GM21786 (cell line): Measurements from ENCODE around the gene CRABP2.

Experiments used
- ATAC-seq: cut with Tn5 transposase; IDR thresholded peaks from one replicate; pipeline ENCODE4 v1.9.1; 2021; ENCODE audit not compliant: unreplicated experiment

The CRABP2 gene

DNA sequence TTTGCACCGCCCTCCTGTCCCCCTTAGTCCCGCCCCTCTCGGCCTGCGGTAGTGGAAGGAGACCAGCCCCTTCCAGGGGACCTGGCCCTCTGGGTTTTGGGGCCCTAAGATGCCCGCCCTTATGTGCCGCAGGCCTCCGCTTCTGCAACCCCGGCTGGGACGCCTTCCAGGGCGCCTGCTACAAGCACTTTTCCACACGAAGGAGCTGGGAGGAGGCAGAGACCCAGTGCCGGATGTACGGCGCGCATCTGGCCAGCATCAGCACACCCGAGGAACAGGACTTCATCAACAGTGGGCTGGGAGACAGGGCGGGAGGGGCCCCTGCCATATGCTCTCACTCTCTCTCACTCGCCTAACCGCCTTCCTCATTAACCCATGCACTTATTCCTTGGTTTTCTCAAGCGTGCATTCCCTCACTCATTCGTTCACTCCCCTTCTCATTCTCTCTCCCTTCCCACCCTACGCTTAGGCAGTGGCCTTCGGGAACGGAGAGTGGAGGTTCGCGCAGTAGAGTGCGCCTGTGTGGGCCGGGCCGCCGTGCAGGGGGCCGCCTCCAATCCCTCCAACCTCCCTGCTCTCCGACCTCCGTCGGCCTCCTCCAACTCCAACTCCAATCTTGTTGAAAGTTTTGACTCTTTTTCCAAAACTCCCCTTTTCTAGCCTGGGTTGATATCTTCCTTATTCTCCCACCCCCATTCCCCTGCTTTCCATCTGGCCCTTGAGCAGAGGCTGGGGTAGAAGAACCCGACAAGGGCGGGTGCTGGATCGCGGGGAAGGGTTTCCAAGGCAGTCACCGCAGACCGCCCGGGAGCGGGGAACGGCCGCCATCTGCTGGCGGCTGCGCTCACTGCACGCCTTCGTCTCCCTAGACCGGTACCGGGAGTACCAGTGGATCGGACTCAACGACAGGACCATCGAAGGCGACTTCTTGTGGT, 48.3 kb downstream of the CRABP2 start:
- no peak for ATAC-seq

GRCh38 chr1:156655904-156656516, 49.4 kb downstream of the CRABP2 start:
- no peak for ATAC-seq

DNA sequence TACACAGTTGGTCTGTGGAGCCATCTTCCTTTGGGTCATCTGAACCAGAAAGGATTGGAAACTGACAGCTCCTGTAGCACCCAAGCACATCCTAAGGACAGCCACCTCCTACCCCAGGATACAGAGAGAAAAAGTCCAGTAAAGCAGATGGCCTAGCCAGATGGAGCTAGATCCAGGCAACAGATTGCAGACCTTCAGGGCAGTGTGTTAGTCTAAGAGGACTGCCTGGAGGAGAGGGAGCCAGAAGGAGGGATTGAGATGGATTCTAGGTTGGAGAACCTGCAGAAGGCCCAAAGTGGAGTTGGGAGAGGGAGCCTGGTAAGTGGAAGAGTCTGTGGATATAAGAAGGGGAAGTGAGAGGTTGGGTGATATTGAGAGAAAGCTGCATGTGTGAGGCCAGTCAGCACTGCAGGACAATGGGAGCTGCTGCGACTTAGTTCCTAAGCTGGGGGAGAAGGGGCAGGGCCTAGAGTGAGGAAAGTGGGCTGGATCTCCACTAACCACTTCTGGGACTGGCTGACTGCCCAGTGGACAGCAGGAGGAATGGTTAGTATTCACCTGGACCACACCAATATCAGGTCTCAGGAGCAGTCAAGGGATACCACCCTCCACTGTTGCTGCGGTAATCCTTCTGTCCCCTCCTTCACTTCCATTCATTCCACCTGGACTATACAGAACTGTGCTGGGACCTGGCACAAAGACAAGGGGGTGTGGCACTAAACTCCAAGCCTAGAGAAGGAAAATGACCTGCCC, 50.1 kb downstream of the CRABP2 start:
- no peak for ATAC-seq

DNA sequence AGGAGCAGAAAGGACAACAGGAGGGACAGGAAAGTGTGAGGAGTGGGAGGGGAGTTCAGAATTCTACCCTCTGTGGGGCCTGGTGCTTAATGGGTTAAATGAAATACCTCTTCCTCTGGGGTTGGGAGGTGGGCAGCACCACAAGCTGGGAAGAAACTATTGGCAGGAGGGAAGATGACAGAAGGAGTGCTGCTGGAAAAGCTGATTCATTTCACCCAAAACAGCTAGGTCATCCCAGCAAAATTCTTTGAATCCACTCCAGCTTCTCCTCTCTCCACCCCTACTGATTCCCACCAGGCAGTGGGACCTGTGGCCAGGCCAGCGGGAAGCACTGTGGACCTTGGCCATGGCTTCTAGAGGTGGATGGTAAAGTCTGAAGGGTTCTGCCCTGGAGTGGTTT, 50.7 kb downstream of the CRABP2 start:
- ATAC-seq = no peak

DNA sequence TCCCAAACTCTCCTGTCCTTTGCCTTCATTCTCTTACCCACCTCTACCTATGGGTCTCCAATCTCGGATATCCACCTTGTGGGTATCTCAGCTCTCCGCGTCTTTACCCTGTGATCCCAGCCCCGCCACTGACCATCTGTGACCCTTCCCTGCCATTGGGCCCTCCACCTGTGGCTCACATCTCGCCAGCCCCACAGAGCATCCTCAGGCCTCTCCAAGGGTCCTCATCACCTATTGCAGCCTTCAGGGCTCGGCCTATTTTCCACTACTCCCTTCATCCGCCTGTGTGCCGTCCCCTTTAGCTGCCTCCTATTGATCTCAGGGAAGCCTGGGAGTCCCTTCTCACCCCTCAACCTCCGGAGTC, 52.4 kb downstream of the CRABP2 start:
- ATAC-seq = no peak

- ATAC-seq = no peak
Observed at GRCh38 chr1:156652131-156652991, 53.0 kb downstream of the CRABP2 start.
